Uterus (tissue), 4 donors: ENCODE data around the gene MAGEC3. TPM values are rescaled to one million over a fixed set of nuclear protein-coding genes. Genes with fewer than 3 reads are reported as not detected.

Experiments used
- DNase-seq, 2 donors: peaks; one replicate each; pipeline ENCODE4 v3.0.0-alpha.2; 2019 to 2020
- H3K27ac ChIP-seq, 2 donors: fragments of 200-600 bp; sonication (generic); 1 replicate in 1 of 2; 2 replicates in 1 of 2; pipeline ENCODE4 v1.5.1; 2016 to 2018
- H3K27me3 ChIP-seq, 2 donors: fragments of 200-600 bp; sonication (generic); one replicate each; pipeline ENCODE4 v1.5.1; 2018 to 2019; ENCODE audit warnings: control low read depth in 1 of 2
- H3K36me3 ChIP-seq, 2 donors: fragments of 200-600 bp; sonication (generic); one replicate each; pipeline ENCODE4 v1.5.1; 2019; ENCODE audit warnings: control low read depth in 1 of 2
- H3K4me1 ChIP-seq, 2 donors: fragments of 200-600 bp; sonication (generic); one replicate each; pipeline ENCODE4 v1.5.1; 2018 to 2019; ENCODE audit warnings: control low read depth in 1 of 2
- H3K4me3 ChIP-seq, 2 donors: fragments of 200-600 bp; sonication (generic); 1 replicate in 1 of 2; 2 replicates in 1 of 2; pipeline ENCODE4 v1.5.1; 2018 to 2019; ENCODE audit warnings: mild to moderate bottlenecking in 1 of 2
- H3K9me3 ChIP-seq, 2 donors: fragments of 200-600 bp; sonication (generic); one replicate each; pipeline ENCODE4 v1.5.1; 2019; ENCODE audit warnings: control low read depth in 1 of 2
- CTCF ChIP-seq, 4 experiments: fragments of 200-600 bp in 2 of 4; fragments of 450-650 bp in 2 of 4; sonication (generic) in 2 of 4; IDR thresholded peaks; one replicate each; pipeline ENCODE4 v1.5.1; 2016 to 2019; ENCODE audit warnings: antibody characterized with exemption in 4 of 4, mild to moderate bottlenecking in 2 of 4, moderate library complexity in 1 of 4
- POLR2A ChIP-seq, 2 donors: fragments of 450-650 bp; IDR thresholded peaks; one replicate each; pipeline ENCODE4 v1.6.1; 2016; ENCODE audit warnings: antibody characterized with exemption in 2 of 2, mild to moderate bottlenecking in 1 of 2, moderate library complexity in 1 of 2
- intact Hi-C: fragments of 100-400 bp; cut with DNase I; formaldehyde crosslinking; loops from one replicate; pipeline ENCODE4 v1.15.1; 2023; ENCODE audit warnings: low total_unique reads
- total RNA-seq, 4 donors: library from RNA; depleted of rRNA in 3 of 4; stranded (reverse); fragments of >200 nt in 3 of 4; gene quantifications; one replicate each; pipeline versions ENCODE4 v1.1.0 to v1.2.4, GENCODE V29; 2014 to 2023
- donor health status: DM: yes; HTN: yes; CAD: no.

The MAGEC3 gene
- total RNA-seq, 4 donors from 2014 or later = 0.70 TPM; not detected in 3

GRCh38 chrX:141897690-141898089 lies 59.6 kb downstream of the MAGEC3 start:
- no peaks in the 10 kb centered on the region for H3K9me3 ChIP-seq
- intact Hi-C loops = no loop called here
- TF ChIP-seq POLR2A (IDR thresholded peaks at IDR 0.05) (no peak), CTCF (IDR thresholded peaks at IDR 0.05) (no peak)
- no peak overlapping the region for H3K27ac ChIP-seq
- DNase-seq = no peak
- H3K4me1 ChIP-seq = no peaks in the 10 kb centered on the region
- H3K4me3 ChIP-seq = no peak overlapping the region
- no peaks in the 10 kb centered on the region for H3K36me3 ChIP-seq
- peaks cover 0 to 3% of the 10 kb centered on the region in 2 donors for H3K27me3 ChIP-seq

DNA sequence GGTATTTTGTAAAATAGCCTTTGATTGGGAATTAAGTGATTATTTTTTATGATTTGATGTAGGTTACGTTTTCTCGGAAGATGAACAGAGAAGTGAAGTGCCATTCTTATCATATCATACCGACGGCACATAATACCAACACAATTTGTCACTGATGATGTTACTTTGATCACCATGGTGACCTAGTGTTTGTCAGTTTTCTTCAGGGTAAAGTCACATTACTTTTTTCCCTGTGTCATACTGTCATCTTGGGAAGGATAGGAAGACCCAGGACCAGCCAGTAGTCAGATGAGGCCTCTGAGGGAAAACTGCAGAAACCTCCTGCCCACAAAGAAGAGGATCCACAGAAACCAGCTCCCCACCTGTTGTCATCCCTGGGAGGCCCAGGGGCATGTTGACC lies 64.2 kb downstream of the MAGEC3 start:
- Histone ChIP-seq H3K36me3 (no peaks in the 10 kb centered on the region), H3K4me1 (no peaks in the 10 kb centered on the region), H3K4me3 (no peak overlapping the region), H3K9me3 (no peaks in the 10 kb centered on the region), H3K27ac (no peak overlapping the region), H3K27me3 (peaks cover 0 to 3% of the 10 kb centered on the region in 2 donors)
- intact Hi-C loops = no loop called here
- TF ChIP-seq POLR2A (IDR thresholded peaks at IDR 0.05) (no peak), CTCF (IDR thresholded peaks at IDR 0.05) (no peak)
- no peak for DNase-seq

GRCh38 chrX:141903400-141904155 lies 65.5 kb downstream of the MAGEC3 start, which contains the start of gene MAGEC1:
Gene MAGEC1, plus strand, starts transcription at chrX:141903894. Its CDS starts 1,179 bp downstream, at chrX:141905073.
- intact Hi-C loops = no loop called here
- no peaks in the 10 kb centered on the region for H3K4me1 ChIP-seq
- no peak within 1 kb of the TSS for H3K4me3 ChIP-seq
- no peak within 1 kb of the TSS for H3K27ac ChIP-seq
- H3K27me3 ChIP-seq = peaks cover 0 to 3% of the 10 kb centered on the region in 2 donors
- H3K9me3 ChIP-seq = no peaks in the 10 kb centered on the region
- no peak for DNase-seq
- no peaks in the 10 kb centered on the region for H3K36me3 ChIP-seq
- TF ChIP-seq CTCF (IDR thresholded peaks at IDR 0.05) = no peak

DNA sequence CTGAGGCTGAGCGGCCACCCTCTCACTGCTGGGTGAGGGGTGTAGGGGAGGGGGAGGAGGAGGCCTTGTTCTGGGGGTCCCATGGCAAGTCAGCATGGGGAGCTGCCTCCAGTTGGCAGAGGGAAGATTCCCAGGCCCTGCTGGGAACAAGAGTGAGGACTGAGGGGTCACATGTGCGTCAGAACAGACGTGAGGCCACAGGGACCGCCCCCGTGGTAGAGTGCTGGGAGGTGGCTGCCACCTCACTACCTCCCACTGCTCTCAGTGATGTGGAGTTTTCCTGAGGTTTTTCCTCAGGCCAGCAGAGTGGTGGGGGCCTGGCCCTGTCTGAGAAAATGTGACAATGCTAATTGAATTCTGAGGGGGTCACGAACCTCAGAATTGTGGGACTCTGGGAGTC lies 66.1 kb downstream of the MAGEC3 start:
- peaks cover 0 to 3% of the 10 kb centered on the region in 2 donors for H3K27me3 ChIP-seq
- intact Hi-C loops = no loop called here

More for the DNA sequence above, 66.1 kb downstream of the MAGEC3 start:
- DNase-seq = no peak
- Histone ChIP-seq H3K4me1 (no peaks in the 10 kb centered on the region), H3K36me3 (no peaks in the 10 kb centered on the region), H3K4me3 (no peak overlapping the region), H3K27ac (no peak overlapping the region), H3K9me3 (no peaks in the 10 kb centered on the region)
- no peak for TF ChIP-seq CTCF (IDR thresholded peaks at IDR 0.05)
- no peak for TF ChIP-seq POLR2A (IDR thresholded peaks at IDR 0.05)
